KMS-11 (cell line): ENCODE measurements around the gene PCED1B.
"Not testable (repeated sequence)": the region's sequence is repeated elsewhere in the genome, so short reads cannot be mapped to it uniquely, and the experiment has no call there.

ENCODE experiments used
- H2AFZ ChIP-seq: fragments of 200-600 bp; sonication (generic); 2 replicates; pipeline ENCODE4 v1.6.1; 2016; ENCODE audit warnings: antibody characterized with exemption, mixed run types, low read depth
- H3K27ac ChIP-seq: fragments of 200-600 bp; sonication (generic); 2 replicates; pipeline ENCODE4 v1.6.1; 2016; ENCODE audit warnings: mild to moderate bottlenecking, mixed run types
- H3K27me3 ChIP-seq: fragments of 200-600 bp; sonication (generic); 2 replicates; pipeline ENCODE4 v1.6.1; 2017; ENCODE audit warnings: mild to moderate bottlenecking, low read depth, mixed run types, moderate library complexity; ENCODE audit not compliant: insufficient read depth
- H3K36me3 ChIP-seq: fragments of 200-600 bp; sonication (generic); 2 replicates; pipeline ENCODE4 v1.6.1; 2017; ENCODE audit warnings: mild to moderate bottlenecking, mixed run types; ENCODE audit not compliant: insufficient read depth
- H3K4me1 ChIP-seq: fragments of 200-600 bp; sonication (generic); 2 replicates; pipeline ENCODE4 v1.6.1; 2016; ENCODE audit warnings: mild to moderate bottlenecking, low read depth, mixed run types; ENCODE audit not compliant: poor library complexity, severe bottlenecking
- H3K4me2 ChIP-seq: fragments of 200-600 bp; sonication (generic); 2 replicates; pipeline ENCODE4 v1.7.0; 2016; ENCODE audit warnings: mild to moderate bottlenecking, mixed run types
- H3K4me3 ChIP-seq: fragments of 200-600 bp; sonication (generic); IDR thresholded peaks from 2 replicates; pipeline ENCODE4 v1.6.1; 2017; ENCODE audit warnings: low read depth, low read length, mixed read lengths; ENCODE audit not compliant: insufficient read depth
- H3K79me2 ChIP-seq: fragments of 200-600 bp; sonication (generic); 2 replicates; pipeline ENCODE4 v1.6.1; 2016; ENCODE audit warnings: low read depth, mixed run types; ENCODE audit not compliant: insufficient read depth
- H3K9ac ChIP-seq: fragments of 200-600 bp; sonication (generic); 2 replicates; pipeline ENCODE4 v1.6.1; 2016; ENCODE audit warnings: mild to moderate bottlenecking, mixed run types
- H4K20me1 ChIP-seq: fragments of 200-600 bp; sonication (generic); 2 replicates; pipeline ENCODE4 v1.6.1; 2016; ENCODE audit warnings: mild to moderate bottlenecking, mixed run types; ENCODE audit not compliant: insufficient read depth
- TF ChIP-seq, protein P1 (sequence below): fragments of 200-600 bp; sonication (generic); conservative IDR thresholded peaks from 2 replicates; pipeline ENCODE4 v1.6.1; 2017; ENCODE audit warnings: low read depth, mild to moderate bottlenecking, antibody characterized with exemption, low read length, moderate library complexity, mixed read lengths

PCED1B gene

DNA sequence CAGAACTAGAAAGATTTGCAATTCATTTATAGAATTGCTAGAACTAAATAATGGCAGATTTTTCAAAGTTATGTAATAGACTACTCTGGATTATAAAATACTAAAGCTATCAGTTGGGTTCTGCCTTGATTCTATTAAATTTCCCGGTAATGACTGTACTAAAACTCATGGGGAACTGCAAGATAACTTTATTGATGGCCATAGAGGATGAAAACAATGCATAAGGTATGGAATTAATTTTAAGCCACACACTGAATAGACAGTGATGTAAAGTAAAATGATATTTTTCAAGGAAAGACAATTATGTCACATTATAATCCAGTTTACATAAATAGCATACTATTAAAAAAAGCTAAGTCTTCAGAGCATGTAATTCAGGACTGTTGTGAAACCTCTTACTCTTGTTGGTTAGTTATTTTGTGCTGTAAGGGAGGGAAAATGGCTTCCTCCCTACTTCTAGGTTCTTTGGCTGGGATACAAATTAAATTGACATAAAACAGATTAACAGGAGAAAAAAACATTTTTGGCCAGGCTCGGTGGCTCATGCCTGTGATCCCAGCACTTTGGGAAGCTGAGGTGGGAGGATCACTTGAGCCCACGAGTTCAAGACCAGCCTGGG, 134.7 kb downstream of the PCED1B start:
- Histone ChIP-seq H3K27me3 (no peaks in the 10 kb centered on the region), H3K9ac (no peak overlapping the region), H3K4me3 (no peak overlapping the region), H3K79me2 (no peaks in the 10 kb centered on the region), H3K36me3 (no peaks in the 10 kb centered on the region), H3K4me1 (peaks cover 34% of the 10 kb centered on the region), H3K27ac (no peak overlapping the region), H4K20me1 (no peaks in the 10 kb centered on the region), H3K4me2 (no peak overlapping the region), H2AFZ (no peak overlapping the region)
- TF ChIP-seq, protein P1, sequence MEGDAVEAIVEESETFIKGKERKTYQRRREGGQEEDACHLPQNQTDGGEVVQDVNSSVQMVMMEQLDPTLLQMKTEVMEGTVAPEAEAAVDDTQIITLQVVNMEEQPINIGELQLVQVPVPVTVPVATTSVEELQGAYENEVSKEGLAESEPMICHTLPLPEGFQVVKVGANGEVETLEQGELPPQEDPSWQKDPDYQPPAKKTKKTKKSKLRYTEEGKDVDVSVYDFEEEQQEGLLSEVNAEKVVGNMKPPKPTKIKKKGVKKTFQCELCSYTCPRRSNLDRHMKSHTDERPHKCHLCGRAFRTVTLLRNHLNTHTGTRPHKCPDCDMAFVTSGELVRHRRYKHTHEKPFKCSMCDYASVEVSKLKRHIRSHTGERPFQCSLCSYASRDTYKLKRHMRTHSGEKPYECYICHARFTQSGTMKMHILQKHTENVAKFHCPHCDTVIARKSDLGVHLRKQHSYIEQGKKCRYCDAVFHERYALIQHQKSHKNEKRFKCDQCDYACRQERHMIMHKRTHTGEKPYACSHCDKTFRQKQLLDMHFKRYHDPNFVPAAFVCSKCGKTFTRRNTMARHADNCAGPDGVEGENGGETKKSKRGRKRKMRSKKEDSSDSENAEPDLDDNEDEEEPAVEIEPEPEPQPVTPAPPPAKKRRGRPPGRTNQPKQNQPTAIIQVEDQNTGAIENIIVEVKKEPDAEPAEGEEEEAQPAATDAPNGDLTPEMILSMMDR, result no peak

DNA sequence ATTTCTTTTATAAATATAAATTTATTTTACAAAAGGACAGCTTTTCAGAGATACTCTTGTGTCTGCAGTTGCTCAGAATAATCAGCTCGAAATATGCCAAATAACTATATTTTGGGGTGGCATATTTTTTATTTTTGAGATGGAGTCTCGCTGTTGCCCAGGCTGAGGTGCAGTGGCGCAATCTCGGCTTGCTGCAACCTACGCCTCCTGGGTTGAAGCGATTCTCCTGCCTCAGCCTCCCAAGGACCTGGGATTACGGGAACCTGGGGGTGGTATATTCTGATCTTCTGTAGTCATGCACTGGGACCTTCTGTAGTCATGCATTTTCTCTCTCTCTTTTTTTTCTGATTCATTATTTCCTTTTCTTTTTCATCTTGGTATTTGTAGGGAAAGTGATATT, 135.3 kb downstream of the PCED1B start:
- no peak overlapping the region for H3K4me3 ChIP-seq
- no peaks in the 10 kb centered on the region for H4K20me1 ChIP-seq
- no peak overlapping the region for H2AFZ ChIP-seq
- no peak overlapping the region for H3K27ac ChIP-seq
- no peak overlapping the region for H3K9ac ChIP-seq
- no peaks in the 10 kb centered on the region for H3K79me2 ChIP-seq
- H3K4me1 ChIP-seq, result peaks cover 34% of the 10 kb centered on the region
- TF ChIP-seq, protein P1, result no peak
- no peaks in the 10 kb centered on the region for H3K36me3 ChIP-seq
- H3K27me3 ChIP-seq, result no peaks in the 10 kb centered on the region
- no peak overlapping the region for H3K4me2 ChIP-seq

DNA sequence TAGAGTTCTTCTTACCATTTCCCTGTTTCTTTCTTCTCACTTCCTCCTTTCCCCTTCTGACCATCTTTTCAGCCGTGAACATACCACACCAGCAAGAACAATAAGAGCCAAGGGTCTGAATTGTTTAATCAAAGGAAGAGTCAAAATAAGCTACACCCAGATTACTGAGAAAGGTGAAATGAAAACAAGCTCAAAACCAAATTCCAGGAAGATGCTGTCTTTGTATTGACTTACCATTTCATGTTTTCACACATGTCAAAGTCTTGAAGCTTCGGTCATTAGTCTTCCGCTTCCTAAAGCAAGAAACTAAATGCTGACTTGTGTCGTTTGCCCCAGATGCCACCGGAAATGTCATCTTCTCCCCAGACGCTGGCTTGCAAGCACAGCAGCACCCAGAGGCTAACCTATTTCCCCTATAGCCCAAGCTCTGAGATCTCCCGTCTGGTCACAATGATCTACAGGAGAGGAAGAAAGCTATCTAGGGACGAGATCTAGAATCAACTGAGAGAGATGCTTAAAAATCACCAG, 136.8 kb downstream of the PCED1B start:
- H3K79me2 ChIP-seq, result no peaks in the 10 kb centered on the region
- TF ChIP-seq, protein P1, result no peak
- H3K4me2 ChIP-seq, result peak overlapping the region; percentile 76
- peak overlapping the region; percentile 49 for H3K9ac ChIP-seq
- H3K27ac ChIP-seq, result peak overlapping the region; percentile 81
- no peak overlapping the region for H3K4me3 ChIP-seq
- H3K27me3 ChIP-seq, result no peaks in the 10 kb centered on the region
- no peaks in the 10 kb centered on the region for H3K36me3 ChIP-seq
- H2AFZ ChIP-seq, result peak overlapping the region; percentile 70
- peaks cover 34% of the 10 kb centered on the region for H3K4me1 ChIP-seq
- H4K20me1 ChIP-seq, result no peaks in the 10 kb centered on the region

DNA sequence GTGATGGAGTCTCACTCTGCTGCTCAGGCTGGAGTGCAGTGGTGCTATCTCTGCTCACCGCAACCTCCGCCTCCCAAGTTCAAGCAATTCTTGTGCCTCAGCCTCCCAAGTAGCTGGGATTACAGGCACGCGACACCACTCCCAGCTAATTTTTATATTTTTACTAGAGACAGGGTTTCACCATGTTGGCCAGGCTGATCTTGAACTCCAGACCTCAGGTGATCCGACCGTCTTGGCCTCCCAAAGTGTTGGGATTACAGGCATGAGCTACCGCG, 138.1 kb downstream of the PCED1B start:
- not testable (repeated sequence) for H3K27me3 ChIP-seq, H3K36me3 ChIP-seq, H3K79me2 ChIP-seq, H3K4me3 ChIP-seq, H4K20me1 ChIP-seq
- Histone ChIP-seq H3K27ac (peak overlapping the region; percentile 81; the same call in 1 of the 2 replicates), H3K4me2 (peak overlapping the region; percentile 76; the same call in 1 of the 2 replicates), H3K4me1 (peaks cover 34% of the 10 kb centered on the region), H2AFZ (0 out of 2 replicates have a peak overlapping the region, but pooled peaks have one; percentile 70), H3K9ac (peak overlapping the region; percentile 49; the same call in 1 of the 2 replicates)

DNA sequence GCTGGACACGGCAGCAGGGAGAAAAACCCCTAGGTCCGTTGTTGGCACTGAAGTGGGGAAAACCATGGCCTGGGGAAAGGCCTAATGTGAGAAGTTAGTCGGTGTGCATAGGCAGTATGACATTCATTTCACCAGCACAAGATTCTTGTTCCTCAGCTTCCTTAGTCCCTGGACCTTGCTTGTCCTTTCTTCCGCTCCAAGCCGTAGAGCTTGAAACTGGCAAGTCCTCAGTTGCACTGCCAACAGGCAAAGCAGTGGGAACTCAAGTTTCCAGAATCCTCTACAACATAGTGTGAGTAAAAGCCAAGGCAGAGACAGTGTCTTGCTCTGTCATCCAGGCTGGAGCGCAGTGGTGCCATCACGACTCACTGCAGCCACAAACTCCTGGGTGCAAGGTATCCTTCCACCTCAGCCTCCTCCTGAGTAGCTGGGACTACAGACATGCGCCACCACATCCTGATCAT, 138.8 kb downstream of the PCED1B start:
- TF ChIP-seq, protein P1, result no peak
- H3K4me1 ChIP-seq, result peaks cover 34% of the 10 kb centered on the region
- no peaks in the 10 kb centered on the region for H3K27me3 ChIP-seq
- H3K4me3 ChIP-seq, result no peak overlapping the region
- peak overlapping the region; percentile 76; the same call in 1 of the 2 replicates for H3K4me2 ChIP-seq
- H3K27ac ChIP-seq, result no peak overlapping the region
- no peak overlapping the region for H3K9ac ChIP-seq
- no peaks in the 10 kb centered on the region for H3K36me3 ChIP-seq
- H4K20me1 ChIP-seq, result no peaks in the 10 kb centered on the region
- no peak overlapping the region for H2AFZ ChIP-seq
- H3K79me2 ChIP-seq, result no peaks in the 10 kb centered on the region
